Smooth muscle cell (in vitro differentiated cells): ENCODE data around the gene ADAMTS1. TPM values are rescaled to one million over a fixed set of nuclear protein-coding genes. Genes with fewer than 3 reads are reported as not detected.
A peak's percentile ranks its signal among the peaks of the same experiment; 100 is the strongest.

ENCODE experiments used
- DNase-seq: peaks from one replicate; lab custom pipeline; 2025; ENCODE audit not compliant: unreplicated experiment; lab: John Stamatoyannopoulos, UW
- H2AFZ ChIP-seq: fragments of 200-600 bp; sonication (generic); 2 replicates; pipeline ENCODE4 v1.6.0; 2016; ENCODE audit warnings: antibody characterized with exemption, low read depth, mild to moderate bottlenecking
- H3F3A ChIP-seq: fragments of 200-600 bp; sonication (generic); 2 replicates; pipeline ENCODE4 v1.6.0; 2017; ENCODE audit warnings: antibody characterized with exemption, low read depth
- H3K27ac ChIP-seq: fragments of 200-600 bp; sonication (generic); 2 replicates; pipeline ENCODE4 v1.5.1; 2016; ENCODE audit warnings: low read depth, mild to moderate bottlenecking
- H3K27me3 ChIP-seq: fragments of 200-600 bp; sonication (generic); 2 replicates; pipeline ENCODE4 v1.6.1; 2016; ENCODE audit warnings: low read depth, mild to moderate bottlenecking
- H3K36me3 ChIP-seq: fragments of 200-600 bp; sonication (generic); 2 replicates; pipeline ENCODE4 v1.5.1; 2016; ENCODE audit warnings: low read depth
- H3K4me1 ChIP-seq: fragments of 200-600 bp; sonication (generic); 2 replicates; pipeline ENCODE4 v1.5.1; 2016; ENCODE audit warnings: low read depth
- H3K4me2 ChIP-seq: fragments of 200-600 bp; sonication (generic); 2 replicates; pipeline ENCODE4 v1.6.0; 2016; ENCODE audit warnings: mild to moderate bottlenecking
- H3K4me3 ChIP-seq: fragments of 200-600 bp; sonication (generic); 2 replicates; pipeline ENCODE4 v1.5.1; 2016; ENCODE audit warnings: mild to moderate bottlenecking
- H3K79me2 ChIP-seq: fragments of 200-600 bp; sonication (generic); 2 replicates; pipeline ENCODE4 v1.6.0; 2016; ENCODE audit warnings: low read depth, mild to moderate bottlenecking
- H3K9ac ChIP-seq: fragments of 200-600 bp; sonication (generic); 2 replicates; pipeline ENCODE4 v1.6.0; 2016; ENCODE audit warnings: low read depth
- H3K9me3 ChIP-seq: fragments of 200-600 bp; sonication (generic); replicated peaks from 2 replicates; pipeline ENCODE4 v1.5.1; 2016; ENCODE audit warnings: low read depth
- H4K20me1 ChIP-seq: fragments of 200-600 bp; sonication (generic); 2 replicates; pipeline ENCODE4 v1.6.0; 2016; ENCODE audit warnings: low read depth
- CTCF ChIP-seq: fragments of 200-600 bp; sonication (generic); IDR thresholded peaks from 2 replicates; pipeline ENCODE4 v1.5.1; 2017; ENCODE audit warnings: borderline replicate concordance, mild to moderate bottlenecking, antibody characterized with exemption; ENCODE audit not compliant: insufficient read depth, poor library complexity, severe bottlenecking
- WGBS: methylation state at CpG from one replicate; pipeline ENCODE4 v1.1.7; 2016; ENCODE audit warnings: low lambda C conversion rate; 5-methylcytosine and 5-hydroxymethylcytosine counted together
- polyA plus RNA-seq: library from polyadenylated mRNA; unstranded; fragments of >200 nt; fragmentation: Nextera tagmentation; extraction: Ambion mirVana; gene quantifications from 2 replicates; pipeline ENCODE4 v1.2.1, GENCODE V29; 2016
- total RNA-seq: library from RNA; depleted of rRNA; stranded (reverse); fragments of >200 nt; gene quantifications from 2 replicates; pipeline ENCODE4 v1.2.3, GENCODE V29; 2014

ADAMTS1 gene
- total and polyA plus RNA-seq, 2 experiments from 2014 or later: 181 to 264 TPM

DNA sequence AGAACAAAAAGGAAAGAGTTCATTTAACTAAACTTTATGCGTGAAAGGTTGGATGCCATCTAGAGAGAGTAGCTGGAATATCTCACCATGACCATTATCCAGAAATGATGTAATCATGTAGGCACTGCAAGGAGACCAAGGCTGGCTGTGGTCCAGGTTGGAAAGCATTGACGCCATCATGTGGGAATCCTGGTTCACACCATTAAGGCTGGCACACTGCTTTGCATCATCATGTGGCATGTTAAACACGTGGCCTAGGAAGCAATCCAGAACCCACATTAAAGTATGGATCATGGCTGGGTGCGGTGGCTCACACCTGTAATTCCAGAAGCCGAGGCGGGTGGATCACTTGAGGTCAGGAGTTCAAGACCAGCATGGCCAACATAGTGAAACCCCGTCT lies 4.3 kb downstream of the ADAMTS1 start:
- WGBS: 62% methylated on average over 7 of the region's 7 CpGs
- Histone ChIP-seq H3K4me2 (peak overlapping the region; percentile 43), H4K20me1 (peaks cover 88% of the 10 kb centered on the region), H3K4me3 (peak overlapping the region; percentile 87), H3K9ac (no peak overlapping the region), H3K4me1 (no peaks in the 10 kb centered on the region), H3F3A (peaks cover 74% of the 10 kb centered on the region), H3K27me3 (no peaks in the 10 kb centered on the region), H3K9me3 (no peaks in the 10 kb centered on the region), H2AFZ (no peak overlapping the region), H3K36me3 (peaks cover 27% of the 10 kb centered on the region), H3K79me2 (peaks cover 26% of the 10 kb centered on the region), H3K27ac (peak overlapping the region; percentile 90)
- TF ChIP-seq CTCF: no peak
- DNase-seq: no peak

DNA sequence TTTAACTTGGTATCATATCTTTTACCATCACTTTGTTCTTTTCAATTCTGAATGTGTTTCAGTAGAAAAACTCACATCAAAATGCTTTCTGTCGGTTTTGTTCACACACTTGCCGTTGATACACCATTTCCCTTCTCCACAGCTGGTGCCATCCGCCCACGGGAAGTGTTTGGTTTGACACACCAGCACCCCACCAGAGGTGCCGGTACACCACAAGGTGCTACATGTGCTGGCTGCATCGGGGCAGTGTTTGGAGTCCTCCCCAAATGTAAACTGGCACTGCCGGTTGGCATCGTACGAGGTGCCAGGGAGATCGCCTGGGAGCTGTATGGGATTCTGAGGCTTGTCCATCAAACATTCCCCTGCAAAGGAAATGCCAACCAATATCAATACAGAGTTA lies 5.0 kb downstream of the ADAMTS1 start:
- peak overlapping the region; percentile 90 for H3K27ac ChIP-seq
- no peak overlapping the region for H2AFZ ChIP-seq
- H4K20me1 ChIP-seq: peaks cover 88% of the 10 kb centered on the region
- 90% methylated on average over 10 of the region's 10 CpGs for WGBS
- H3K9me3 ChIP-seq: no peaks in the 10 kb centered on the region
- no peak for DNase-seq
- peaks cover 26% of the 10 kb centered on the region for H3K79me2 ChIP-seq
- peak overlapping the region; percentile 43 for H3K4me2 ChIP-seq
- H3K4me1 ChIP-seq: no peaks in the 10 kb centered on the region
- peaks cover 76% of the 10 kb centered on the region for H3F3A ChIP-seq
- H3K9ac ChIP-seq: no peak overlapping the region
- H3K36me3 ChIP-seq: peaks cover 27% of the 10 kb centered on the region
- peak overlapping the region; percentile 11 for H3K4me3 ChIP-seq
- no peak for TF ChIP-seq CTCF
- no peaks in the 10 kb centered on the region for H3K27me3 ChIP-seq

DNA sequence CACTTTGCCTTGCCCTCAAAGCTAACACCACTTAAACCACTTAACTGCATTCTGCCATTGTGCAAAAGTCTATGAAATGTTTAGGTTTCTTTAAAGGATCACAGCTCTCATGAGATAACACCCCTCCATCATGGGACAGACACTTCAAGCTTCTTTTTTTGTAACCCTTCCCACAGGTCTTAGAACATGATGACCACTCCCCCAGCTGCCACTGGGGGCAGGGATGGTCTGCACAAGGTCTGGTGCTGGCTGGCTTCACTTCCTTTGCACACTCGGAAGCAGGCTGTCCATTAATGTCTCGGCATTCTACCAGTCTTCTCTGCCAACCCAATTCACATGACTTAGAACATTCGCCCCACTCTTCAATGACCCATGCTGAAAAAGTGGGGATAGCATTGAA lies 7.7 kb downstream of the ADAMTS1 start:
- Histone ChIP-seq H3K27me3 (no peaks in the 10 kb centered on the region), H2AFZ (no peak overlapping the region), H3K79me2 (peaks cover 8% of the 10 kb centered on the region), H3K4me2 (no peak overlapping the region), H3K9me3 (no peaks in the 10 kb centered on the region), H3K27ac (peak overlapping the region; percentile 73), H3K4me1 (no peaks in the 10 kb centered on the region), H3K36me3 (peaks cover 27% of the 10 kb centered on the region), H3K4me3 (no peak overlapping the region), H3K9ac (no peak overlapping the region), H3F3A (peaks cover 77% of the 10 kb centered on the region), H4K20me1 (peaks cover 62% of the 10 kb centered on the region)
- TF ChIP-seq CTCF: no peak
- DNase-seq: no peak
- WGBS: 75% methylated on average over 3 of the region's 3 CpGs

DNA sequence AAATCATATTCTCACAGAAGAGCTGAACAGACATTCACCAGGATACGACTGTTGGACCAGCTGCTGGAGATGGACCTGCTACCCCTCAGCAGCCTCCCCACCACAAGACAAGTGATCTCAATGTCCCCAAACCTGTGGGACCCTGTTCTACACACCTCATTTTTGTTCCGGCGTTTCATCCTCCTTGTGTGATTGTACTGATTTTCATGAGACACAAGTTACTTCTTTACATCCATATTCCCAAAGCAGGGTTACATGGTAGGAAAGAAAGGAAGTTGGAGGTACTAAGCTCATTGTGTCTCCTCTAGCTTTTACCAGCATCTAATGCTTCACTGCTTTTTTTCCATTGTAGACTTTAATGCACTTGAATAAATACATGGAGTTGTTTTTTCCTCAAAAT lies 8.7 kb downstream of the ADAMTS1 start:
- H3K4me1 ChIP-seq: no peaks in the 10 kb centered on the region
- peaks cover 25% of the 10 kb centered on the region for H3K36me3 ChIP-seq

More for the DNA sequence above, 8.7 kb downstream of the ADAMTS1 start:
- Histone ChIP-seq H3K4me2 (no peak overlapping the region), H3K4me3 (no peak overlapping the region), H4K20me1 (peaks cover 52% of the 10 kb centered on the region), H3K9ac (no peak overlapping the region), H3F3A (peaks cover 68% of the 10 kb centered on the region), H3K79me2 (peaks cover 4% of the 10 kb centered on the region), H3K27me3 (no peaks in the 10 kb centered on the region), H2AFZ (no peak overlapping the region), H3K9me3 (no peaks in the 10 kb centered on the region), H3K27ac (peak overlapping the region; percentile 73)
- TF ChIP-seq CTCF: no peak
- DNase-seq: no peak
- 93% methylated on average over 3 of the region's 3 CpGs for WGBS
